Endodermal cell (in vitro differentiated cells): ENCODE measurements around the gene GTF2F1. TPM values are rescaled to one million over a fixed set of nuclear protein-coding genes. Genes with fewer than 3 reads are reported as not detected.

Experiments used
- DNase-seq: peaks from one replicate; pipeline ENCODE4 v3.0.0-alpha.2; 2017
- H3K27ac ChIP-seq: 2 replicates; pipeline ENCODE4 v1.5.1; 2013; ENCODE audit warnings: mild to moderate bottlenecking, low read depth, low read length, moderate library complexity
- H3K27me3 ChIP-seq: 2 replicates; pipeline ENCODE4 v1.6.1; 2013; ENCODE audit warnings: mild to moderate bottlenecking, low read length, moderate library complexity; ENCODE audit not compliant: insufficient read depth, control insufficient read depth, poor library complexity, severe bottlenecking
- H3K36me3 ChIP-seq: 2 replicates; pipeline ENCODE4 v1.7.0; 2013; ENCODE audit warnings: mild to moderate bottlenecking, low read length, moderate library complexity; ENCODE audit not compliant: control insufficient read depth, insufficient read depth
- H3K4me1 ChIP-seq: one replicate; pipeline ENCODE4 v1.7.0; 2013; ENCODE audit warnings: low read length; ENCODE audit not compliant: control insufficient read depth, insufficient read depth
- H3K4me3 ChIP-seq: 2 replicates; pipeline ENCODE4 v1.5.1; 2013; ENCODE audit warnings: mild to moderate bottlenecking, low read length, moderate library complexity
- H3K9ac ChIP-seq: 2 replicates; pipeline ENCODE4 v1.6.1; 2013; ENCODE audit warnings: mild to moderate bottlenecking, low read length, moderate library complexity; ENCODE audit not compliant: poor library complexity, severe bottlenecking; ENCODE audit errors: extremely low read depth
- H3K9me3 ChIP-seq: 2 replicates; pipeline ENCODE4 v1.6.1; 2013; ENCODE audit warnings: mild to moderate bottlenecking, low read length, moderate library complexity; ENCODE audit not compliant: control insufficient read depth
- H3K27ac Mint-ChIP-seq: 2 replicates; pipeline ENCODE4 v1.8.0; 2020; ENCODE audit warnings: mixed read lengths
- H3K27me3 Mint-ChIP-seq: 2 replicates; pipeline ENCODE4 v1.8.0; 2021; ENCODE audit warnings: mild to moderate bottlenecking, mixed read lengths; ENCODE audit not compliant: insufficient read depth
- H3K36me3 Mint-ChIP-seq: 2 replicates; pipeline ENCODE4 v1.8.0; 2020; ENCODE audit warnings: low read depth, mixed read lengths
- H3K4me1 Mint-ChIP-seq: 2 replicates; pipeline ENCODE4 v1.8.0; 2020; ENCODE audit warnings: mixed read lengths
- H3K4me3 Mint-ChIP-seq: 2 replicates; pipeline ENCODE4 v1.8.0; 2020; ENCODE audit warnings: mild to moderate bottlenecking, moderate library complexity, mixed read lengths
- H3K9me3 Mint-ChIP-seq: 2 replicates; pipeline ENCODE4 v1.8.0; 2020; ENCODE audit warnings: mild to moderate bottlenecking, mixed read lengths
- WGBS, 2 experiments: methylation state at CpG; one replicate each; pipeline versions ENCODE4 v1.1.5 to v1.1.7; 2013; ENCODE audit warnings: missing lambda C conversion rate in 2 of 2, mixed read lengths in 1 of 2; ENCODE audit not compliant: insufficient coverage in 1 of 2, insufficient read length in 1 of 2; 5-methylcytosine and 5-hydroxymethylcytosine counted together
- total RNA-seq, 2 donors: library from RNA; stranded (reverse); fragmentation: NEBNext Ultra II Directional in 1 of 2; extraction: Animal tissue kit (Norgen Biotek cat#: 25700) in 1 of 2; gene quantifications; 2 replicates in 1 of 2; 3 replicates in 1 of 2; pipeline ENCODE4 v1.2.1, GENCODE V29; 2021
- TF ChIP-seq, protein P1 (sequence below): fragments of 200-600 bp; sonication (generic); conservative IDR thresholded peaks from 2 replicates; pipeline ENCODE4 v1.5.0; 2021; ENCODE audit warnings: antibody characterized with exemption, mild to moderate bottlenecking

GTF2F1 gene
- total RNA-seq, 2 donors from 2014 or later: 59.2 to 66.4 TPM

DNA sequence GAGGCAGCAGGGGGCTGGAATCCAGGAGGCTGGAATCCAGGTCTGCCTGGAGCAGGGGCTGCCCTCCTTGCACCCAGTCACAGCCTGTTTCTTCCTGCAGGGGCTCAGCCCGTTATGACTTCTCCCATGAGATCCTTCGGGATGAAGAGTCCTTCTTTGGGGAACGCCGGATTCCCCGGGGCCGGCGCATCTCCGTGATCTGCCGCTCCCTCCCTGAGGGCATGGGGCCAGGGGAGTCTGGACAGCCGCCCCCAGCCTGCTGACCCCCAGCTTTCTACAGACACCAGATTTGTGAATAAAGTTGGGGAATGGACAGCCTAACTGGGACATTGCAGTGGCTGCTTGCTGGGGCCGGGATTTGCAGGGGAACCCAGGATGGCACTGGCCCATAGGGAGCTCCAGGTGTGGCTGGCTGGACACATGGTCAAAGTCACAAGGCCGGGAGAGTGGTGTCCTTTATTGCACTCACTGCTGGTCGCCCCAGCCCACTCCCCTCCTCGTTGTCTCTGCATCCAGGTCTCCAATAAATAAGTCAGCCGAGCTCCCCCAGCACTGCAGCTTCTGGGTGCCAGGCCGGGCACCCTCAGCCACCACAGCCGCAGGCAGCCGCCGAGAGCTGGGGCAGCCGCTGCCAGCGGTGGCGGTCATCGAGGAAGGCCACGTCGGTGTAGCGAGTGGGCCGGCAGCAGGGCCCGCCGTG, 18.1 kb downstream of the GTF2F1 start:
- H3K27ac ChIP-seq: no peak overlapping the region
- peaks cover 3% of the 10 kb centered on the region for H3K9me3 ChIP-seq
- H3K27me3 ChIP-seq: no peaks in the 10 kb centered on the region
- TF ChIP-seq, protein P1, sequence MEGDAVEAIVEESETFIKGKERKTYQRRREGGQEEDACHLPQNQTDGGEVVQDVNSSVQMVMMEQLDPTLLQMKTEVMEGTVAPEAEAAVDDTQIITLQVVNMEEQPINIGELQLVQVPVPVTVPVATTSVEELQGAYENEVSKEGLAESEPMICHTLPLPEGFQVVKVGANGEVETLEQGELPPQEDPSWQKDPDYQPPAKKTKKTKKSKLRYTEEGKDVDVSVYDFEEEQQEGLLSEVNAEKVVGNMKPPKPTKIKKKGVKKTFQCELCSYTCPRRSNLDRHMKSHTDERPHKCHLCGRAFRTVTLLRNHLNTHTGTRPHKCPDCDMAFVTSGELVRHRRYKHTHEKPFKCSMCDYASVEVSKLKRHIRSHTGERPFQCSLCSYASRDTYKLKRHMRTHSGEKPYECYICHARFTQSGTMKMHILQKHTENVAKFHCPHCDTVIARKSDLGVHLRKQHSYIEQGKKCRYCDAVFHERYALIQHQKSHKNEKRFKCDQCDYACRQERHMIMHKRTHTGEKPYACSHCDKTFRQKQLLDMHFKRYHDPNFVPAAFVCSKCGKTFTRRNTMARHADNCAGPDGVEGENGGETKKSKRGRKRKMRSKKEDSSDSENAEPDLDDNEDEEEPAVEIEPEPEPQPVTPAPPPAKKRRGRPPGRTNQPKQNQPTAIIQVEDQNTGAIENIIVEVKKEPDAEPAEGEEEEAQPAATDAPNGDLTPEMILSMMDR: no peak
- H3K9me3 Mint-ChIP-seq: peaks cover 3% of the 10 kb centered on the region
- H3K4me1 ChIP-seq: peaks cover 5% of the 10 kb centered on the region
- no peak overlapping the region for H3K9ac ChIP-seq
- peaks cover 19% of the 10 kb centered on the region for H3K36me3 Mint-ChIP-seq
- no peaks in the 10 kb centered on the region for H3K27me3 Mint-ChIP-seq
- DNase-seq: no peak
- WGBS, 2 experiments: 90 to 93% methylated on average over 13 to 28 of the region's 29 CpGs
- no peak overlapping the region for H3K4me3 ChIP-seq
- peaks cover 8% of the 10 kb centered on the region for H3K4me1 Mint-ChIP-seq
- H3K36me3 ChIP-seq: peaks cover 17% of the 10 kb centered on the region
- H3K27ac Mint-ChIP-seq: no peak overlapping the region
- no peak overlapping the region for H3K4me3 Mint-ChIP-seq

DNA sequence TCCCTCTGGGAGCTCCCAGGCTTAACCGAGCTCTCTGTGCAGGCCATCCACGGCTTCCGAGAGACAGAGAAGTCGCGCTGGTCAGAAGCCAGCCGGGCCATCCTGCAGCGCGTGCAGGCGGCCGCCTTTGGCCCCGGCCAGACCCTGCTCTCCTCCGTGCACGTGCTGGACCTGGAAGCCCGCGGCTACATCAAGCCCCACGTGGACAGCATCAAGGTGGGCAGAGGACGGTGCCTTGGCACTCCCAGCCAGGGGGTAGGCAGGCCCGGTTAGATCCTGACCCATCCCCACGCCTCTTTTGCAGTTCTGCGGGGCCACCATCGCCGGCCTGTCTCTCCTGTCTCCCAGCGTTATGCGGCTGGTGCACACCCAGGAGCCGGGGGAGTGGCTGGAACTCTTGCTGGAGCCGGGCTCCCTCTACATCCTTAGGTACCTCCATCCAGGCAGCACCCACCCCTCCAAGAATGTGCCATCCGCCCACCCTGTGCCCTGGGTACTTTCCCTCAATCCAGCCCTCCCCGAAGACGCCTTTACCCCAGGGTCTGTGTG, 18.7 kb downstream of the GTF2F1 start:
- 86 to 96% methylated on average over 20 to 29 of the region's 29 CpGs for WGBS, 2 experiments
- Histone ChIP-seq H3K36me3 (peaks cover 11% of the 10 kb centered on the region), H3K27me3 (no peaks in the 10 kb centered on the region), H3K4me1 (peaks cover 5% of the 10 kb centered on the region), H3K4me3 (peak overlapping the region; percentile 77), H3K9ac (peak overlapping the region; percentile 30), H3K27ac (no peak overlapping the region), H3K9me3 (no peaks in the 10 kb centered on the region)
- peaks cover 17% of the 10 kb centered on the region for H3K36me3 Mint-ChIP-seq
- no peaks in the 10 kb centered on the region for H3K27me3 Mint-ChIP-seq
- H3K4me3 Mint-ChIP-seq: peak overlapping the region; percentile 84
- DNase-seq: no peak
- H3K9me3 Mint-ChIP-seq: no peaks in the 10 kb centered on the region
- no peak overlapping the region for H3K27ac Mint-ChIP-seq
- TF ChIP-seq, protein P1: no peak
- H3K4me1 Mint-ChIP-seq: peaks cover 8% of the 10 kb centered on the region

DNA sequence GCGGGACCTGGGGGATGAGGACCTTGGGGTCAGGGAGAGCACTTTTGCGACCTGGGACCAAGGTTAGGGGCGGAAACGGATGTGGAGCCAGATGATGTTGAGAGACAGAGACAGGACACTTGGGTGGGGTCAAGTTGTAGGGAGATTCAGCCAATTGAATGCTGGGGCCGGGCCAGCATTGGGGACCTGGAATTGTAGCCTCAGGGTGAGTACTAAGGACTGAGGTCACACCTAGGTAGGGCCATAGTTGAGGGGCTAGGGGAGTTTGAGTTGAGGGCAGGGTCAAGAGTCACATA, 19.2 kb downstream of the GTF2F1 start:
- Mint-ChIP-seq H3K27me3 (no peaks in the 10 kb centered on the region), H3K27ac (peak overlapping the region; percentile 77), H3K9me3 (no peaks in the 10 kb centered on the region), H3K36me3 (peaks cover 17% of the 10 kb centered on the region), H3K4me3 (peak overlapping the region; percentile 84), H3K4me1 (peaks cover 8% of the 10 kb centered on the region)
- TF ChIP-seq, protein P1: no peak
- H3K27ac ChIP-seq: no peak overlapping the region
- H3K9ac ChIP-seq: peak overlapping the region; percentile 30
- no peaks in the 10 kb centered on the region for H3K9me3 ChIP-seq
- H3K4me1 ChIP-seq: peaks cover 5% of the 10 kb centered on the region
- 27 to 67% methylated on average over 1 to 5 of the region's 5 CpGs for WGBS, 2 experiments
- peaks cover 6% of the 10 kb centered on the region for H3K36me3 ChIP-seq
- DNase-seq: no peak
- peak overlapping the region; percentile 77 for H3K4me3 ChIP-seq
- H3K27me3 ChIP-seq: no peaks in the 10 kb centered on the region
